GM18499 (cell line): ENCODE measurements around the gene ABLIM2.

Experiments
- ATAC-seq: cut with Tn5 transposase; IDR thresholded peaks from one replicate; pipeline ENCODE4 v1.9.1; 2021; ENCODE audit warnings: moderate number of reproducible peaks; ENCODE audit not compliant: insufficient read depth, unreplicated experiment

ABLIM2 gene

DNA sequence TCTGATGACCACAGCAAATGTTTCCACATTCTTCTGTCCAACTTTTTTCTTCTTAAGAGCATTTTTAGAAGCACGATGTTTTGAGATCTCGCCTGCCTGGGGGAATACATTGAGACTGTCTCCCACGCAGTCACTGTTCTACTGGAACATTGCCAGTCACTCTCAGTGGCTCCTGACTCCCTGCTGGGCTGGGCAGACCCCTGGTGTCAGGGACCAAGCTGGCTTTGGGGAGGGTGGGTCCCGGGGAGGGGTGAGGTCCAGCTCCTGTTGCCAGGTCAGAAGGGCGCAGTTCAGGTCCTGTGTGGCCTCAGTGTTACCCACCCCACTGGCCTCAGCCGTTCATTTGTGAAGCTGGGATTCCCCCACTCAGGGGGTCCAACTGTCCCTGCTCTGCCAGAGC is 18.9 kb upstream of the ABLIM2 start:
- ATAC-seq: no peak

DNA sequence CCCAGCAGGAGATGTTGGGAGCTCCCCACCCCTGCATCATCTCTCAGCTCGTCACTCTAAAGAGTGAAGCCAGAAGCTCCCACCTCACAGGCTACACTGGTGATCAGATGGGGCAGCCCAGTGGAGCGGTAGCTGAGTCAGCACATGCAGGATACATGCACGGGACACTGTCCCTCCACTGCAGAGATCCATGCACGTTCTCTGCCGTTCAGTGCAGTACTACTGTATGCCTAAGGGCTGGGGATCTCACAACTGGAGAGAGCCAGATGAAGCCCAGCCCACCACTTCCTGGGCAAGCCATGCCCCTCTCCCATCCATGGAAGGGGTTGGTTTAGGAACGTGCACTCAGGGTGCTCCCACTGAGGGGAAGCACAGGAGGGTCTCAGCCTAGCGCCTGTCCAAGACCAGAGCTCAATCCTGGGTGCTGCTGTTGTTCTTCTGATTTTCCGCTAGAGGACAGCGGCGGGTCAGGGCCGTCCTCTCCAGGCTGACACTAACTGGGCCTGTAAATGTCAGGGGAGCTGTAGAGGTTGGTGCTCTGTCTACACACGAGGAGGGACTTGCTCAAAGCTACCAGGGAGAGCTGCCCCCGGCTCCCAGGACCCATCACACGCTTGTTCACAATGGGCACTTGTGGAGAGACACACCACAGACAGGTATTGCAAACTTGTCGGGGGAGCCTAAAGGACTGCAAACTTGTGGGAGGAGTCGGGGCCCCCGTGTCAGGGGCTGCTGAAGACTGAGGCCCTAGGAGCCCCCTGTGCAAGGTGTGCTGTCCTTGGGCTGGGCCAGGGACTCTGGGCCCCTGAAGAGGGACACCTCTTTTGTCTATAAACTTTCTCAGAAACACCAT is 18.2 kb upstream of the ABLIM2 start:
- no peak for ATAC-seq

DNA sequence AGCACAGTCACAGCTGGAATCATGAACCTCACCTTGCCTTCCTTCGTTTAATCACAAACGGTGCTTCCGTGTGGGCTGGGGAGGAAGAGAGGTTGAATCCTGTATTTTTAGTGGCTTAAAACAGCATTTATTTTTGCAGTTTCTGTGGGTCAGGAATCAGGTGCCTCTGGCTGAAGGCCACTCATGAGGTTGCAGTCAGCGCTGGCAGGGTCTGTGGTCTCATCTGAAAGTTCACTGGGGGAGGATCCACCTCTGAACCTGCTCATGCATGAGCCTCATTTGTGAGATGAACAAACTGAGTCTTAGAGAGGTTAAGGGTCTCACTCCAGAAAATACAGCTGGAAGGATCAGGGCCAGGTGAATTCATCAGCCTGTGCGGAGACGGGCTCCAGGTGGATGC is 17.1 kb upstream of the ABLIM2 start:
- no peak for ATAC-seq

DNA sequence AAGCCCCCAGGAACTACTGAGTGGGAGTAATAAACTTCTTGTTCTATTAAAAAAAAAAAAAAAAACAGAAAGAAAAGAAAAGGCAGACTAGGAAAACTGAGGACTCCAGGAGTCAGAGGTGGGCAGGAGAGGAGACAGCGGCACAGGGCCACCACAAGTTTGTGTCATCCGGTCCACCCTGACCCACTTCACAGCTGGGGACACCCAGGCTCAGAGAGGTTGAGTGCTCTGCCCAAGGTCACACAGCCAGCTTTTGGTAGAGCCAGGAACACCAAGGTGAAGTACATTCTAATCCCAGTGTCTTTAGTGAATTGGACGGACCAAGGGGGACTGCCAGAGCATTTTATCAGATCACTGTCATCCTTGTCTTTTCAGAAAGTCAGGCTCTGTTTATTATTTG is 16.4 kb upstream of the ABLIM2 start:
- ATAC-seq: no peak

DNA sequence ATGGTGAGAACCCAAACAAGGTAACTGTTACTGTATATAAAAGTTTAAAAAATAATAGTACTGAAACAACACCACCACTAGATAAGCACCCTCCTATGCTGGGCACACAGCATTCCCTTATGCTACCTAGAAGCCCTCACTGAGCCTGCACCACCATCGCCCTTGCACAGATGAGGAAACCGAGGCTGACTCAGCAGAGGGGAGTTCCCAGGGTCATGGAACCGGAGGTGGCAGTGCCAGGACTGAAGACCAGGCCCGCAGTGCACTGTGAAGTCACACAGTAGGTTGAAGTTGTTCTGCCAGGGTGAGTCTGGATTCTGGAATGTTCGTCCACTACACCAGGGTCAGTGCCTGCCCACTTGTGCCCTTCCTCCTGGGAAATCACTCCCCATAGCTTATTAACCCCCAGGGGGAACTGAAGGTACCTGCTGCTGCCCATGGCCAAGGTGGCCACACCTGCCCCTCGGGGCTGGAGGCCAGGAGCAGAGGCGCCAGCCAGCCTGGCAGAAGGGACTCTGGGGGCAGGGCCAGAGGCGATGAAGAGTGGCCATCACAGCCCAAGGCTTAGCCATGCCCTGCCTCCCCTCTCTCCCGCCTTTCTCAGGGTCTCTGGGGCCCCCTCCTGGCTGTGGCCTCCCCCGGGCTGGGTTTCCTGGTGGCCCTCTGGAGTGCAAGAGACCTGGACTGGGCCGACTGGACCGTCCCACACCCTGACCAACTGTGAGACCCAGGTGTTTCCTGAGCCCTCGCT is 15.1 kb upstream of the ABLIM2 start:
- no peak for ATAC-seq

DNA sequence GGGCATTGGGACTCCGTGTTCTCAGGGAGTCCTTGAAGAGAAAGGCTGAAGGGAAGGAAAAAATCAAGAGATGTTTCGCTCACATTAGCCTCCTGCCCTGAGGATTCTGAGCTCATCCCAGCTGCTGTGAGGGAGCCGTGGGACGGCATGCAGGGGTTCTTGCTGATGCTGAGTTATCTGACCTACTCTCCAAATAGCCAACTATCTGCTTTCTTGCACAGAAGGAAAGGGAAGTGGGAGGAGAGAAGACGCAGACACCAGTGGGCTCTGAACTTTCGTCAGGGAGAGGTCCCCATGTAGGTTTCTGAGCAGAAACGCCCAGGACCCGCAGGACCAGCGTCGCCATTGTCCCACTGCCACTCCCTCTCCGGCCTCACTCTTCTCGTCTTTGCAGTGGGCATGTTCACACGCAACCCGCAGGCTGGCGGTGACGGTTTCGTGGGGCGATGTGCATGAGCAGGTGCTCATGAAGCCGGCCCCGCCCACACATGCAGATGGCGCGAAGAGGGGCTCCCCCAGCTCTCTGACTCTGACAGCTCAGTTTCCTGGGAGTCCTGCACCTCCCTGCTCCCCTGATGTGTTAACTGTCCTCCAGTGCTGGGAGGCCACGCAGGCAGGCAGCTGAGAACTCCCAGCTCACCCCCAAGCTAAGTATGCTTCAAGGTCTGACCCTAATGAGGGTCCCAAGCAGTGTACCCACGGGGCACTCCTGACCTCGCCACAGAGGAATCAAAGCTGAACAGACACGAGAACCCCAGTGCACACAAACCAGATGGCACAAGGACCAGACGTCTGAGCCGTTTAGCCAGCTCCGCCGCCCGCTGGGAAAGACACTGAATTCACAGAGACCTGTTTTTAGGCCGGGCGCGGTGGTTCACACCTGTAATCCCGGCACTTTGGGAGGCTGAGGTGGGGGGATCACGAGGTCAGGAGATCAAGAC is 13.6 kb upstream of the ABLIM2 start:
- peak; percentile 49 for ATAC-seq

DNA sequence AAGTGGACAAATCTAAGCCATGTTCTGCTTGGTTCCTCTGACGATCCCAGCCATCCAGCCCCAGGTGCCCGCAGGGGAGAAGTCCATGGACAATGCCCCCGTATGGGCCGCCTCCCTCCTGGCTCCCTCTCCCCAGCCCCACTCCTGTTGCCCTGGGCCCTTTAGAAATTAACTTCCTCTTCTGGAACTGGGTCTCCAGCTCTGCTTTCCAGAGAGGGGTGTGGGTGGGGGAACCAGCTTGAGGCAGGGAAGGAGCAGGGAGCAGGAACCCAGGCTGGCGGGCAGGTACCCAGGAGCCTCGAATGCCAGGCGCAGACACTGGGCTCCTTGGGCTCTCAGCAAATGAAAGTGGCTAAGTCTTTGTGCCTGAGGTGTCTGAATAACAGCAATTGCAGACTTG is 12.7 kb upstream of the ABLIM2 start:
- ATAC-seq: no peak

DNA sequence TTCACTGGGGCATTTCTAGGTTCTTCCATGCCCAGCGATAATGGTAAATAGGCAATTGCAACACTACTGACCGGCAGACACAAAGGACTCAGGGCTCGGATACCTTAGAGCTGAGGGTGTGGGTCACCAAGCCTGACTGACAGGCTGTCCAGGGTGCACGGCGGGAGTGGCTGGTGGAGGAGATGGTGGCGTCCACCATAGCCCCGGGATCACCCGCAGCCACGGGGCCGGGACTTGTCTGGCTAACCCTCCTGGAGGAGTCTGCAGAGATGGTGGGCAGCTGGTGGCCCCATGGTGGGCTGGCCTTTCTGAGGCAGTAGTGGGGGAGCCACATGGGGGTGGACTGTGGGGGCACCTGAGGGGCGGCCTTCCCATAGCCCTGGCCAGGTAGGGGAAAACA is 11.7 kb upstream of the ABLIM2 start:
- ATAC-seq: no peak

DNA sequence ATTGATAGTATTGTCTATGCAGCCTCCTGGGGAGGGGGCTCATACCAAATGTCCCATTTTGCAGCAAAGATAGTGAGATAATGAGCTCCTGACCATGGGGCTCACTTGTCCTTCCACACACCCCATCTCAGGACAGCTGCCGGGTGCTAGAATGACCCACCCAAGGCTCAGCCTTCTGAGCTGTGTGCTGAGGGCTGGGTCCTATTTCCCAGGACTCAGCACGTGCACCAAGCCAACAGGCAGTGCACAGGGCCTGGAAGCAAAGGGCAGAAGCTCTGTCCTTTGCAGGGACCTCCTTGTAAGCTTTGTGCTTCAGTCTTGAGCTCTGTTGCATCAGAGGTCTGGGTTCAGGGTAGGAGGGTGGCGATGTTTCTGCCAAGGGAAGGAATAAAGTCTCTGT is 11.2 kb upstream of the ABLIM2 start:
- ATAC-seq: no peak

DNA sequence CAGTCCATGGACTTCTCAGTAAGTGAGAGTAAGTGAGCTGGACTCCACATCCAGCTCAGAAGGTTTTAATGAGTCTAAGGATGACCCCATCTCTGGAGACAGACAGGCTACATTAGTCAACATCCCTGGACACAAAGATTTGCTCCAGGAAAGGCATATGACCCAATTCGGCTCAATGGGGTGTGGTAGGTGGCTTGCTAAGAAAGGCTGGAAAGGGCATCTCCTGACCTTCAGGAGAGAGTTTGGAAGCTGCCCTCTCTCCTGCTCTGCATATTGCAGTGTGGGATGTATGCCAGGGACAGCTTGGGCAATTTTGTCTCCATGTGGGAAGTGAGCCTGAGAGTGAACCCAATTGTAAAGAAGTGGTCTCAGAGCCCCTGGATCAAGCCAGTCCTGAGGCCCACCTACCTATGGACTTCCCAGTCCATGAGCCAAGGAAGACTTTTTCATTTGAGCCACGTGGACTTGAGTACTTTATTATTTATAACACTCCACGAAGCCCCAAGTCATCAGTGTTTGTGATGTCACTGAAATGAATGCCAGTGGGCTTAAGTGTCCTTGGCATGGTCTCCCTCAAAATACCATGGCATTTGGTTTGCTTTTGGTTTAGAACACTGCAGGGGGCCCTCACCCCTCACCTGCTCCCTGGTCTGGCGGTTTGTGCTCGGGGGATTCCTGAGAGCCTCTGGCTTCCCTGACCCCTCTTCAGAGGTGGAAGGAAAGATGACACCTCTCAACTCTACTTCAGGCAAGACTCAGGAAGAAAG is 10.4 kb upstream of the ABLIM2 start:
- ATAC-seq: no peak

DNA sequence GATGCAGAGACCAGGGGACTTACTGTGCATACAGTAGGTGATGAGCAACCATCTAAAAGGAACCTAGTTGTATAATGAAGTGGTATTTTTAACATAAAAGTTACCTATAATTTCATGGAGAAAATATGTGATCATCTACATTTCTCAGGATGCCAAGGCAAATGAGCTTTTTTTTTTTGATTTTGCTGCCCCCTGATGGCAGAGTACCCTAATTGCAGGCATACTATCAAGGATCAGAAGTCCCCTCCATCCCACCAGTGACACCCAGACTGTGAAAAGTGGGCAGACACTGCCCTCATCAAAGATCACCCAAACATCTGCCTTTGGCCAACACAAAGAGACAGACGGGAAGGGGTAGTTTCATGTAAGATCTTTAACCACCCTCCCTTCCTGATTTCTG is 9.6 kb upstream of the ABLIM2 start:
- no peak for ATAC-seq

DNA sequence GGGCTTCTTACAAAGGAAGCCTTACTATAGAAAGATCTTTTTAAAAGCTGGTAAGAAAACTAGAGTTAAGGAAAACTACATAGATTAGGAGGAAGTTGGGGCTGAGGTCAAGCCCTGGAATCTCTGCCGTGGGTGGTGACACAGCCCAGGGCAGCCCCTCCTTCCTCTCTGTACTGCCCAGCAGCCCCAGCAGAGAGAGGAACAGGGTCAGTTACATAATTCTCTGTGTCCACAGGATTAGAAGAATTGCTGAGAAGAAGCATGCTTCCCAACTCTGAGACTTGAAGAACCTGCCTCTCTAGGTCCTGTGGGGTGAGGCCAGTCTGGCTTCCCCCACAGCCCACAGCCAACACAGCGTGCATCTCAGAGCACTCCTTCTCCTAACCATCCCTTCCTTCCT is 9.2 kb upstream of the ABLIM2 start:
- ATAC-seq: no peak

DNA sequence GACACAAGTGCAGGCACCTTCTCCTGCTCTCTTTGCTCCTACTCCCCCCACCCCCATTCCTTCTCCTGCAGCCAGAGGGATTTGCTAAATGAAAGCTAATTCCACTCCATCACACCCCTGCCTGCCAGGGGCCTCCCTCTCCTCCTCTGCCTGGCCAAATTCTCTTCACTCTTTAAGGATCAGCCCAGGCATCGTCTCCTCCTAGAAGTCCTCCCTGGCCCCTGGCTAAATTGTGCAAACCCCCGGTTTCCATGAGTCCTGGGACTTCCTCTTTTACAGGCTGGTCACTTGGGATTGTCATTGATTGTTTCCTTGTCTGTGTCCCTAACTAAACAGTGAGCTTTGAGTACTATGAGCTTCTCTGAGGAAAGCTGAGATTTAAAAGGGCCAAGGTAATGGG is 8.7 kb upstream of the ABLIM2 start:
- no peak for ATAC-seq

DNA sequence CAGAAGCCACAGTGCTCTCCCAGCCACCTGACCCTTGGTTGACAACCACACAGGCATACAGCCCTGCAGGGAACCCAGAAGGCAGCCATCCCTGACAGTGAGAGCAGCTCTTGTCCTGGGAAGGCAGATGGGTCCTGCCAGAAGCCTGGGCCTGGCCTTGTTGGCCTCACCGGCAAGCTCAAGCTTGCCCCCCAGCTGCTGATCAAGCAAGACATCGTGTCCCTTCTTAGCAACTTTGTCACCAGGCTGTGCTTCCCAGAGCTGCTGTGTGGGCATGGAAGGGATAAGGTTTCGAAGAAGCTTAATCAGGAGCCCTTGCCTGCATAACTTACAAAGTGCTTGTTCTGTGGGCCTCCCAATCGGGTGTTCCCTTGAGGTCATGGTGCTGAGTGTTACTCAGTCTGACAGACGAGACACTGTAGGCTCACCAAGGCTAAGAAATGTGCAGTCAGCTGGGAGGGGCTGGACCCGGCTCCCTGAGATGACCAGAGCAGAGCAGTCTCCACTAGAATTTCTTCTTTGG is 6.8 kb upstream of the ABLIM2 start:
- ATAC-seq: no peak

DNA sequence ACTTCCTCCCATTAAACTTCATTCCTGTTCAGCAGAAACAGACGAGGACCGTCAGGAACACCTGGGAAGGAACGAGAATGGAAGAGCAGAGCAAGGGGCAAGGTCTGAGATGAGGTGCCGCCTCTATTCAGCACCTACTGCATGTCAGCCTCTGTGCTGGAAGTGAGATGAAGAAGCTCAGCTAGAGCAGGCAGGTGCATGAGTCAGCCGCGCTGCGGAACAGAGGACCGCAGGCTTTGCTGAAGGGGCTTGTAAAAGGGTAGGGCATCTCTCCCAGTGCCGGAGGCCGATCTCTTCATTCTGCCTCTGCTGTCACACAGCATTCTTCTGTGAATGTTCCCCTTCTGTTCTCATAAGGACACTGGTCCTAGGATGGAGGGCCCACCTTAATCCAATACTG is 6.1 kb upstream of the ABLIM2 start:
- no peak for ATAC-seq

DNA sequence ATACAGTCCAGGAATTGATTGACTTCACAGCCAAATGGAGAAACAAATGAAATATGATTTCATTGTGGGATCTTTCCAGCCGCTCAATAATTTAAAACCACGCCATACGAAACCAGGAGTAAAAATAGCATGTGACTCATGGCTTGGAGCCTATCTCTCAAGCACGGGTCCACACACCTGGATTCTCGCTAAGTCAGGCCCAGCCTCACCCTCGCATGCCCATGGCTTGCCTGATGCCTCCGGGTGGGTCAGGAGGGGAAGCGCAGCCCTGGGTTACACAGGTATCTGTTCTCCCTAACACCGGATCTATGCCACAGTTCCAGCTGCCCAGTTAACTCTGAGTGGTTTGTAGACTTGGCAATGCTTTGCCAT is 5.6 kb upstream of the ABLIM2 start:
- no peak for ATAC-seq

DNA sequence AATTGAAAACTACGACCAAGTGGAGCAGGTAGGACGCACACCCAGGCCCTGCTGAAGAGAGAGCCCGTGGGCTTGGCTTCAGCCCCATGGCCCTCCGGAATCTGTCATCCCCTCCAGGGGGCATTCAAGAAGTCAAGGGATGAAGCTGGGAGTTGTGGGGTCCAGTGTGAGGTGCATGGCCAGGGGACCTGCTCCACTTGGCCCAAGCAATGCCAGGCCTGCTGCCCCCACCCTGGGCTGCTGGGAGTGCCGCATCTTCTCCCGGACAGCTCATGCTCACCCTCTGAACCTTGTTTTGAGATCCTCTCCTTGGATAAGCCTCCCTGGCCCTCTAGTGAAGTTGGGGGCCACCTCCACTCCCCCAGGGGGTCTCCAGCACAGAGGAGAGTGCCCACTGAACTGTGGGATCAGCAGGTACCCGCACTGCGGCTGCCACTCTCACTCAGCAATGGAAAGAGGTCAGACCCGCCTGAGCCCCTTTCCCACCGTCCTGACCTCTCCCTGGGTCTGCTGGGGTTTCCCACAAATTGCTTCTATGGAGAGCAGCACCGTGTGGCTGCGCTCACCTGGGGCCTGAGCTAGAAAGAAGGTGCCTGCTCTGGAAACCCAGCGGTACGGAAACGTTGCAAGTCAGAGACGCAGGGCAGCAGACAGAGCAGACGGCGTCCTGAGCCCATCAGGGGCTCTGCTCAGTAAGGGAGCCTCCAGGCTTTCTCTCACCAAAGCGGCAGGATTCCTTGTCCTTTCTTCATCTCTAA is 5.0 kb upstream of the ABLIM2 start:
- no peak for ATAC-seq

DNA sequence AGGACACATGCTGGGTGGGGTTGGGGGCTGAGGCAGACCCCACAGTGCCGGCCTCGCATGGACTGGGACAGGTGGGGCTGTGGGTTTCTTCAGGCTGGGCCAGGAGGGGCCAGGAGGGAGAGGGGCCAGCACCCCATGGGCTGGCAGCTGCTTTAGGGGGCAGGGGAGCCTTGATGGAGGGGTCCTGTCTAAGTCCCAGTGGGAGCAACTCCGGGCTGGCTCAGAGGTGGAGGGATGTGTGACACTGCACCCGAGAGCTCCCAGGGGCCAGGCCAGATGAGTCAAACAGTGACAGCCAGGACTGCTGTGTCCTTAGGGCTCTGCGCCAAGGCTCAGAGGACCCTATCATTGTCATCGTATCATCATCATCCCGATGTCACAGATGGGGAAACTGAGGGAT is 4.4 kb upstream of the ABLIM2 start:
- ATAC-seq: no peak

DNA sequence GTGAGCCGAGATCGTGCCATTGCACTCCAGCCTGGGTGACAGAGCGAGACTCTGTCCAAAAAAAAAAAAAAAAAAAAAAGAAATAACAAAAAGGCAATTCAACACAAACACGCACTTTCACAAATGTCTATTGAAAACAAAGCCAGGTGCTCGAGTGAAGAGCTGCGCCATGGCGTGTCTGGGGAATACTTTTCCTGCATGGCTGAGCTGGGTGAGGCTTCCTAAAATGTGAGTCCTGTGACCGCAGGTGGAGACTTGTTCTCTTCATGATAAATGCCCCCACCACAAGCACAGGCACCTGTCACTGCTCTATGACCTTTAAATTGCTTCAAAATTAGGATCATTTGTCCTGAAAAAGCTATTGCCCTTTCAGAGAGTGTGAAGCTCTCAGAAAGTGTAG is 4.0 kb upstream of the ABLIM2 start:
- no peak for ATAC-seq
